KOPT-K1 (cell line): ENCODE data around the gene AGO4.
"Not testable (repeated sequence)": the region's sequence is repeated elsewhere in the genome, so short reads cannot be mapped to it uniquely, and the experiment has no call there.

ENCODE experiments used
- H3K27ac ChIP-seq: fragments of 200-600 bp; sonication (generic); 2 replicates; pipeline ENCODE4 v1.5.1; 2016; ENCODE audit warnings: antibody characterized with exemption, mild to moderate bottlenecking, low read depth, low read length; ENCODE audit not compliant: poor library complexity, severe bottlenecking
- H3K36me3 ChIP-seq: fragments of 200-600 bp; sonication (generic); 2 replicates; pipeline ENCODE4 v1.5.1; 2017; ENCODE audit warnings: antibody characterized with exemption, mild to moderate bottlenecking, low read length, moderate library complexity; ENCODE audit not compliant: insufficient read depth
- H3K9me3 ChIP-seq: fragments of 200-600 bp; sonication (generic); 2 replicates; pipeline ENCODE4 v1.5.1; 2017; ENCODE audit warnings: antibody characterized with exemption, low read length, mild to moderate bottlenecking; ENCODE audit not compliant: insufficient read depth, poor library complexity, severe bottlenecking

Gene AGO4

DNA sequence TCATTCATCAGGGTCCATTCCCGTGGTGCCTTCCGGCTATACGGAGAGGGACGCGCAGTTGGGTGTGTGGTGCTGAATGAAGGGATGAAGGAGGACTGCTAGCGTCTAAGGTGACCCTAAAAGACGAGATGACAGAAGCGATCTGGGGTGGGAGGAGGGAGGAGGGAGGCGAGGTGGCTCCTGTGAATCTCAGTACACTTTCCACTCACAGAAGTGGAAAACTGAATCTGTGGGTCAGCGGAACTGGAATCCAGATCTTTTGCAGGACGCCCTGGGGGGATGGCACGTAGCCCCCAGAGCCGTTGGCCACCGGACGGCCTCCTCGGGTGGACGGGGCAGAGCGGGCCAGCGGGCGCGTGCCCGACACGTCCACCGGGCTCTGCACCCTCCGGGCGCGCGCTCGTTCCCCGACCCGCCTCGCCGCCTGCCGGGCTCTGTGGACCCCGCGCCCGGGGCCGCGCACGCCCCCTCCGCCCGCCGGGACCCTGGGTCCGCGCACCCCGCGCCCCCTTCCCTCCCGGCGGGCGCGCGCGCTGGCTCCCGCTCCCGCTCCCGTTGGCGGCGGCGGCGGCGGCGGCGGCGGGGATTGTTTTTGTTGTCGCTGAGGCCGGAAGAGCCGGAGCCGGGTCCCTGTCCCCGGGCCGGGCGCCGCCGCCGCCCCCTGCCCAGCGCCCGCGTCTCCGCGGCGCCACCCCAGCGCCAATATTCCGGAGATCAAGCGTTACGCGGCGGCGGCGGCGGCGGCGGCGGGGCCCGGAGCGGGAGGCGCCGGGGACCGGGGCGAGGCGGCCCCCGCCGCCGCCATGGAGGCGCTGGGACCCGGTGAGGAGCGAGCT is at the start of gene AGO4:
TSS of gene AGO4 (plus strand) at position 403 of the 836 bp plus-strand sequence. CDS start at position 804, 401 bp downstream.
- Histone ChIP-seq H3K9me3 (no peaks in the 10 kb centered on the region), H3K36me3 (no peaks in the 10 kb centered on the region), H3K27ac (peak within 1 kb of the TSS; percentile 58)

DNA sequence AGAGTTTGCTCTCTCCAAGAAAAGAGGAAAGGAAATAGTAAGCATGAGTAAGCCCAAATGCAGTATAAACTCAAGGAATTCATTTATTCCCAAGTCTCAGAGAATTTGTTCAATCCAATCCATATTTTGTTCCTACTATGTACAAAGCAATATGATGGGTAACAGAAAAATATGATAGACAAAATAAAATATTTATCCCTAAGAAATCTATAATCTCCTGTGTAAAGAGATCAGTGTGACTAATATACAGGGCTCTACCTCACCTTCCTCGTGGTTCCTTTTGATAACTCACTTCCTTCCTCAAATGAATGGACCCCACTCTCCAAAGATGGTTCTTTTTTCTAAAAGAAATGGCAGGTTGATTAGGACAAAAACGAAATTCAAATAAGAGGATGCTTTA is 45.7 kb upstream of the AGO4 start:
- H3K36me3 ChIP-seq = peaks cover 88% of the 10 kb centered on the region
- no peaks in the 10 kb centered on the region for H3K9me3 ChIP-seq
- no peak overlapping the region for H3K27ac ChIP-seq

DNA sequence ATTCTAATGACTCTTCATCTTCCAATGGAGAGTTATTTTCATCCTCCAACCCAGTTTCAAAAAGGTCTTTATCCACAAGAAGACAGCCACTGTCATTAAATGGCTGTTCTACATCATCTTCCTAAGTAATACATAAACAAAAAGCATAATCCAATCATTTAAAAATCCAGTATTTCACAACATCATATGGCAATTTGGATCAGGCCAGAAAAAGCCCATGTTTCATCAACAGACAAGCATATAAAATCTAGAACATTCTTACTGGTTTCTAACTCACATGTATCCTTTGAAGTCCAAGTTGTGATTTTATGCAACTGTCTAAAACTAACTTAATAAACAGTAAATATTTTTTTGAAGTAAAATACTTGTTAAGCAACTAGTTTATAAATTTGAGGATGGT is 44.6 kb upstream of the AGO4 start:
- Histone ChIP-seq H3K9me3 (no peaks in the 10 kb centered on the region), H3K36me3 (peaks cover 87% of the 10 kb centered on the region), H3K27ac (no peak overlapping the region)

DNA sequence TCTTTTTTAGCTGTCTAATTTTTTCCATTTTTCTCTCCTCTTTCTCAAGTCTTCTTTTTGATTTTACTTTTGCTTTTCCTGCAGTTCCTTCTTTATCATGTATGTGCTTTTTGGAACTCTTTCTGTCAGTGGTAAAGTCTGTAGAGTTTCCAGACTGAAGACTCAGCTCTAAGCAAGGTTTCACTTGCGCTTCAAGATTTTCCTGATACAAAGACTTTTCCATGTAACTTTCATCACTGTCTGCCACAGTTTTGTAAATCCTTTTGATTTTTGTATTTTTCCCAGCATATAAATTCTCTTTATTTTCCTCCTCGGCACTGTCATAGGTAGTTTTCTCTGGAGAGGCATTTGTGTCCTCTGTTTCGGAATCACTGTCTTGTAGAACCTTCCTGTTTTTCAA is 43.5 kb upstream of the AGO4 start:
- H3K27ac ChIP-seq = no peak overlapping the region
- no peaks in the 10 kb centered on the region for H3K9me3 ChIP-seq
- peaks cover 76% of the 10 kb centered on the region for H3K36me3 ChIP-seq

DNA sequence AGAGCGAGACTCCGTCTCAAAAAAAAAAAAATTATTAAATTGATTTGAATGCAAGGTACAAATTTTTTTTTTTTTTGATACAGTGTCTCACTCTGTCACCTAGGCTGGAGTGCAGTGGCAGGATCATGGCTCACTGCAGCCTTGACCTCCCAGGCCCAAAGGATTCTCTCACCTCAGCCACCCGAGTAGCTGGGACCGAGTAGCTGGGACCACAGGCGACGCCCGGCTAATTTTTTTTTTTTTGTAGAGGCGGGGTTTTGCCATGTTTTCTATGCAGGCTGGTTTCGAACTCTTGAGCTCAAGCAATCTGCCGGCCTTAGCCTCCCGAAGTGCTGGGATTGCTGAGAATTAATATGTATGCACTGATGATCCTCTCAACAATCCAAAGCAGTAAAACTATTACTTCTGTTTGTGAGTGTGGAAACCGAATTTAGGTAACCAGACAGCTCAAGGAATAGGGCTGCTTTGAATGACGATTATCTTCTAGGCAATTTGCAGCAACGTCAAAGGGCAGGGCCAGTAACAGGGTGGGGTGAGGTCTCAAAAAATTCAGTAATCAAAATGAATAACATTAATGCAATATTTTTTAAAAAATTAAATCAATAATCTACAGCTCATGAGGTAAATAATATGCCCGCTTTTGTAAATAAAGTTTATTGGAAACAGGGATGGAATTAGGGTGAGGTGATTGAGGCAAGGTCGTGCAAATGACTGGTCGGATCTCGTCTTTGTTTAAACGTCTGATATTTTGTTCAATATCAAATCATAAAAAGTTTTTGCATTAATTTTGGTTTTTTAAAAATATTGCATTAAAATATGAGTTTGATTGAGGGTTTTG is 39.2 kb upstream of the AGO4 start:
- Histone ChIP-seq H3K27ac (peak overlapping the region; percentile 90), H3K9me3 (no peaks in the 10 kb centered on the region)

DNA sequence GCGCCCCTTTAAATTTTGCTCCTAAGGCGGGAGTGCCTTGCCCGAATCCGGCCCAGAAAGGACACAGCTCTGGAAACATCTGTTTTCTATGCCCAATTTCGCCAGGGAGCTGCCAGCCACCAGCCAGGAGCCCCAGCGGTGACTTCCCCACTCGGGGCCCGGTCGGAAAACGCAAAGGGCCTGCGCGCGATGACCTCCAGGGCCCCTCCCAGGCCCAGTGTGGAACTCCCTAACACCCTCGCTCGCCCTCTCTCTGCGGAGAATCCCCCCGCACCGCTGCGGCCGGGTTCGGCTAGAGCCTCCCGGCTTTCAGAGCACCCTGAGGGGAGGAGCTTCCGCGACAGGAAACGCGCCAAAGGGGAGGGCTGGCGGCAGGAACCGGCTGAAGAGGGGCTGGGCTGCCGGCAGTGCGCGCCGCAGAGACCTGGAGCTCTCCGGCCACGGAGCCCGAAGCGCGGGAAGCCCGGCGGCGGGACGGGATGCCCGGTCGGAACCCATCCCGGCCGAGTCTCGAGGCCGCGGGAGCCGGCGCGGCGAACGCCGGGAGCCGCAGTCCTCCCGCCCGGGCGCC is 38.5 kb upstream of the AGO4 start:
- Histone ChIP-seq H3K9me3 (no peaks in the 10 kb centered on the region), H3K27ac (peak overlapping the region; percentile 90), H3K36me3 (peaks cover 26% of the 10 kb centered on the region)

More for the DNA sequence above, 39.2 kb upstream of the AGO4 start:
- peaks cover 33% of the 10 kb centered on the region for H3K36me3 ChIP-seq

DNA sequence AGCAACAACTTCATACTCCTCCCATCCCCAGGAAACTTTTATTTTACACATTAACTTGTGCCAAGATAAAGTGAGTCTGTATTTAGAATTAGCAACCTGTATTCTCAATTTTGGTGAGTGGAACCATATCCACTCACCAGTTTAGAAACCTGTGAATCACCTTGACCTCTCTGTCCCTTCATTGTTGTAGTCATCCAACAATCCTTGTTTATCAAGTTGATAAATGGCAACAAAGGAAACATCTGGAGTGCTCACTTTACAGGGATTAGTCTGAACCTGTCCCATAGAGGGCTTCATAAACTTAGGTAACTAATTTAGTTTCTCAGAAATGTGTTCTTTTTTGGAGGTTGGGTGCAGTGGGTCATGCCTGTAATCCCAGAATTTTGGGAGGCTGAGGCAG is 34.1 kb upstream of the AGO4 start:
- H3K9me3 ChIP-seq = no peaks in the 10 kb centered on the region
- H3K27ac ChIP-seq = no peak overlapping the region
- H3K36me3 ChIP-seq = no peaks in the 10 kb centered on the region

DNA sequence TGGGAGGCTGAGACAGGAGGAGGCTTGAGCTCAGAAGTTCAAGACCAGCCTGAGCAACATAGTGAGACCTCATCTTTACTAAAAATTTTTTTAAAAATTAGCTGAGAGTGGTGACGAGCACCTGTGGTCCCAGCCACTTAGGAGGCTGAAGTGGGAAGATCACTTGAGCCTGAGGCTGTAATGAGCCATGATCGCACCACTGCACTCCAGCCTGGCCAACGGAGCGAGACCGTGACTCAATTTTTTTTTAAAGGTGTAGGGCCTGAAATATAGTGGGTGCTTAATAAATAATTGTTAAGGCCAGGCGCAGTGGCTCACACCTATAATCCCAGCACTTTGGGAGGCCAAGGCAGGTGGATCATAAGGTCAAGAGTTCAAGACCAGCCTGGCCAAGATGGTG is 31.6 kb upstream of the AGO4 start:
- H3K27ac ChIP-seq, H3K9me3 ChIP-seq, H3K36me3 ChIP-seq: not testable (repeated sequence)

DNA sequence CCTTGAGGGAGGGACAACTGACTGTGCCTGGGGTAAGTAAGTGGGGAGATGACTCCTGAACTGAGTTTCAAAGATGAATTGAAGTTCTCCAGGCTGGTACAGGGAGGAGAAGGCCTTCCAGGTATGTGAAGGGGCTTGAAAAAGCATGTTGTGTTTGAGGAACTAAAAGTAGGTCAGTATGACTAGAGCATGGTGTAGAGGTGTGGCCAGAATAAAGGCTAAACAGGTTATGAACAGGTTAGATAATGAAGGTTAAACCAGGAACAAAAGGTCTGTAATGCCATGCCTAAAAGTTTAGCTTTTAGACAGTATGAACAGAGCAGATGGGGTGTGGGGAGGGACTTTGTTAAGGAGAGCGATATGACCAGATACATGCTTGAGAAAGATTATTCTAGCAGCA is 30.7 kb upstream of the AGO4 start:
- H3K9me3 ChIP-seq = no peaks in the 10 kb centered on the region
- no peak overlapping the region for H3K27ac ChIP-seq
- H3K36me3 ChIP-seq = no peaks in the 10 kb centered on the region

DNA sequence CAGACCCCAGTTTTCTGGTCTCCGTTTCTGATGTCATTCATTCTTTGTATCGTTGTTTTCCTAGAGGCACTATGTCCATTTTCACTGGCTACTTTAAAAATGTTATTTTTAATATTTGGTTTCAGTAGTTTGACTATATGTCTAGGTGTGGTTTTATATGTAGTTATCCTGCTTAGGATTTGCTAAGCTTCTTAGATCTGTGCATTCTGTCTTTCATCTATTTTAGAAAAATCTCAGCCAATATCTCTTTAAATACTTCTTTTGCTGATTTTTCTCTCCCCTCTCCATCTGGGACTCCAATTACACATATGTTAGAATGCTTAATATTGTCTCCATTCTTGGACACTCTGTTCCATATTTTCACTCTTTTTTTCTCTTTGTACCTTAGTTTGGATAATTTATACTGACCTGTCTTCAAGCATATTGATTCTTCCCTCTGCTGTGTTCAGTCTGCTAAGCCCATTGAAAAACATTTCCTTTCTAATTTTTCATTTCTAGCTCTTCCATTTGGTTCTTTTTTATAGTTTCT is 24.7 kb upstream of the AGO4 start:
- no peaks in the 10 kb centered on the region for H3K9me3 ChIP-seq
- no peaks in the 10 kb centered on the region for H3K36me3 ChIP-seq
- H3K27ac ChIP-seq = no peak overlapping the region

DNA sequence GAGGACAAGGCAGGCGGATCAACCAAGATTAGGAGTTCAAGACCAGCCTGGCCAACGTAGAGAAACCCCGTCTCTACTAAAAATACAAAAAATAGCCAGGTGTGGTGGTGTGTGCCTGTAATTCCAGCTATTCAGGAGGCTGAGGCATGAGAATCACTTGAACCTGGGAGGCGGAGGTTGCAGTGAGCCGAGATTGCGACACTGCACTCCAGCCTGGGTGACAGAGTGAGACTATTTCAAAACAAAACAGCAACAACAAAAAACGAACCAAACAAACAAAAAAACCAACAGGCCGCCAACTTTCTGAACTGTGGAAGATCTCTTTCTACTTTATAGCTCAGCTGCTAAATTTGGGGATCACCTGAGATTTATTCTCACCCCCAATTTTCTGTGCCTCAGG is 23.5 kb upstream of the AGO4 start:
- not testable (repeated sequence) for H3K36me3 ChIP-seq, H3K27ac ChIP-seq, H3K9me3 ChIP-seq

DNA sequence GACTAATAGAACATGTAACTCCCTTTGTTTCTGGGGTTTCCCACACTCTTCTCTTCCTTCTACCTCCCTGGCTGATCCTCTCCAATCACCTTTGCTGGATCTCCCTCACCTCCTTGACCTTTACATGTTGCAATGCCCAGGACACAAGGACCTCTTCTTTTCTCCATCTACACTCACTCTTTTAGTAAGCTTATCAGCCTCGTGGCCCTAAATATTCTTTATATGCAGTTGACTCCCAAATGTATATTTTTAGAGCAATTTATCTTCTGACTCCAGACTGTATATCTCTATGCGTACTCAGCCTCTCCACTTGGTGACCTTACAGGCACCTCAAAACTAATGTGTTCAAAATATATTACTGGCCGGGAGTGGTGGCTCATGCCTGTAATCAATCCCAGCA is 19.7 kb upstream of the AGO4 start:
- no peaks in the 10 kb centered on the region for H3K36me3 ChIP-seq
- H3K9me3 ChIP-seq = no peaks in the 10 kb centered on the region
- H3K27ac ChIP-seq = no peak overlapping the region

DNA sequence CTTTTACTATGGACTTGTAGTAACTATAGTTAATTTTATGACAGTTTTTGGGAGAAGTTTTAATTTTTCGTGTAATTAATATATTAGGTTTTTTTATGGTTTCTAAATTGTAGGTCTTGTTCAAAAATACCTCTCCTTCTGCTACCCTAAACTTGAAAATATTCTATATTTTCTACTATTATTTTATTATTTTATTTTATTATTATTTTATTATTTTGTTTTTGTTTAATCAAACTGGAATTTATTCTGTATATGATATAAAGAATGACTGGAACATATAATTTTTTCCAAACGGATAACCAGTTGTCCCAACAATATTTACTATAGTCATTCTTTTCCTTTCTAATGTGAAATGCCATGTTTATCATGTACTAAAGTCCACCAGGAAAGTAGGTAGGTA is 17.1 kb upstream of the AGO4 start:
- Histone ChIP-seq H3K9me3 (no peaks in the 10 kb centered on the region), H3K27ac (no peak overlapping the region)

DNA sequence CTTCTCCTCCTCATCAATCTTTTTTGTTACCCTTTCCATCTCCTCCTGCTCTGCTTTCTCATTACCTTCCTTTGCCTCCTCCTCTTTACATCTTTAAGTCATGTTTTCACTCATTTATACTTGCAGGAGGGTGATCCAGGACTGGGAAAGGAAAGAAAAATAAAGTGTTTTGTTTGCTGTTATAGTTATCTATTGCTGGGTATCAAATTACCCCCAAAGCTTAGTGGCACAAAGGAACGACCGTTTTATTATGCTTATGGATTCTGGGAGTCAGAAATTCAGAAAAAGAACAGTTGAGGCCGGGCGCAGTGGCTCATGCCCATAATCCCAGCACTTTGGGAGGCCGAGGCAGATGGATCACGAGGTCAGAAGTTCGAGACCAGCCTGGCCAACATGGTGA is 12.5 kb upstream of the AGO4 start:
- no peak overlapping the region for H3K27ac ChIP-seq
- H3K36me3 ChIP-seq = no peaks in the 10 kb centered on the region
- H3K9me3 ChIP-seq = no peaks in the 10 kb centered on the region

More for the DNA sequence above, 17.1 kb upstream of the AGO4 start:
- no peaks in the 10 kb centered on the region for H3K36me3 ChIP-seq

DNA sequence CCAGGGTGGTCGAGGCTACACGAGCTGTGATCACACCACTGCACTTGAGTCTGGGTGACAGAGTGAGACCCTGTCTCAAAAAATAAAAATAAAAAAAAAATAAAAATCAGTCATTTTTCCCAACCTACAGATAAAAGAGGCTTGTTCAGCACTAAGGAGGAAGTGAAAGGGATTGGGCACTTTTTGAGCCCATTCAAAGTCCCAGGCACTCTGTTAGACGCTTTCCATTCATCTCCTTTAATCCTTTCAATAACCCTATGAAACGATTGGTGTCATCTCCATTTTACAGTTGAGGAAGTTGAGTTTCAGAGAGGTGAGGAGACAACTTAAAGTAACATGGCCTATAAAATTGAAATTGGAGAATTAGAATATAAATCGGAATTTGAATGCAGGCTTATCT is 10.4 kb upstream of the AGO4 start:
- Histone ChIP-seq H3K27ac (no peak overlapping the region), H3K36me3 (no peaks in the 10 kb centered on the region), H3K9me3 (no peaks in the 10 kb centered on the region)
